ENCODE data around the gene DNAH17.

GRCh38 chr17:78608804-78609186 lies 31.6 kb upstream of the DNAH17 start:
- TF ChIP-seq RFX5 (IDR thresholded peaks at IDR 0.05; ENCODE audit: low read depth, low read length) (no peak), CTCF (CRISPR knock-in tag; IDR thresholded peaks at IDR 0.05) (no peak), SNAPC4 (CRISPR knock-in tag; IDR thresholded peaks at IDR 0.05) (no peak), TMF1 (CRISPR knock-in tag; IDR thresholded peaks at IDR 0.05; ENCODE audit: low read depth) (no peak), ELF1 (CRISPR knock-in tag; IDR thresholded peaks at IDR 0.05) (no peak), KAT8 (CRISPR knock-in tag; IDR thresholded peaks at IDR 0.05) (no peak)

All from HepG2 (cell line).